Activated T-cell treated with anti-CD3 and anti-CD28 coated beads, Interleukin-2, amount 50 U/mL, for 24 hours (primary cell): ENCODE results near the gene NISCH.

Experiments
- DNase-seq: peaks from one replicate; pipeline ENCODE4 v3.0.0-alpha.2; 2020
- H3K27ac Mint-ChIP-seq: 2 replicates; pipeline ENCODE4 v1.8.0; 2020; ENCODE audit warnings: mild to moderate bottlenecking, mixed read lengths
- H3K27me3 Mint-ChIP-seq: 2 replicates; pipeline ENCODE4 v1.8.0; 2020; ENCODE audit warnings: mixed read lengths
- H3K36me3 Mint-ChIP-seq: 2 replicates; pipeline ENCODE4 v1.8.0; 2020; ENCODE audit warnings: low read depth, mixed read lengths
- H3K4me1 Mint-ChIP-seq: 2 replicates; pipeline ENCODE4 v1.8.0; 2020; ENCODE audit warnings: low read depth, mixed read lengths
- H3K4me3 Mint-ChIP-seq: 2 replicates; pipeline ENCODE4 v1.8.0; 2020; ENCODE audit warnings: mild to moderate bottlenecking, moderate library complexity, mixed read lengths
- H3K9me3 Mint-ChIP-seq: 2 replicates; pipeline ENCODE4 v1.8.0; 2020; ENCODE audit warnings: mixed read lengths

Gene NISCH

GRCh38 chr3:52468336-52468735, 12.9 kb downstream of the NISCH start:
- DNase-seq, result no peak
- Mint-ChIP-seq H3K27me3 (no peaks in the 10 kb centered on the region), H3K27ac (peak overlapping the region; percentile 30), H3K36me3 (peaks cover 81% of the 10 kb centered on the region), H3K4me3 (no peak overlapping the region), H3K4me1 (peaks cover 6% of the 10 kb centered on the region), H3K9me3 (no peaks in the 10 kb centered on the region)

DNA sequence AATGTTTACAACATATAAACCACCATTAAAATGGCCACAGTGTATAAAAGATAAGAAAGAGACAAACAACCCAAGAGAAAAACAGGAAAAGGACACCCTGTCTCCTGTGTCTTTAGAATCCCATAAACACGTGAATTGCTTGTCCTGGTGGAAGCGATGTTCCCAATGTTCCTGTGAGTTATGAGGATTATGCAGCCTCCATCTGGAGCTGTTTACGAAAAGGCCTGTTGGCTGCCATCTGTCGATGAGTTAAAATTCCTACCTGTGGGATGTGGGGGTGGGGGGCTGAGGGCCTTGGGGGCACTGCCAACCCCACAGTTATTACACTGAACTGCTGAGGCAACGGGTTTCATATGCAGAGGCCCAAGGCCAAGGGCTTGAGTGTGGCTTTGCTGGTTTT, 13.6 kb downstream of the NISCH start:
- no peaks in the 10 kb centered on the region for H3K27me3 Mint-ChIP-seq
- H3K4me1 Mint-ChIP-seq, result peaks cover 5% of the 10 kb centered on the region
- H3K9me3 Mint-ChIP-seq, result no peaks in the 10 kb centered on the region
- DNase-seq, result no peak
- peaks cover 85% of the 10 kb centered on the region for H3K36me3 Mint-ChIP-seq
- H3K4me3 Mint-ChIP-seq, result no peak overlapping the region
- no peak overlapping the region for H3K27ac Mint-ChIP-seq

DNA sequence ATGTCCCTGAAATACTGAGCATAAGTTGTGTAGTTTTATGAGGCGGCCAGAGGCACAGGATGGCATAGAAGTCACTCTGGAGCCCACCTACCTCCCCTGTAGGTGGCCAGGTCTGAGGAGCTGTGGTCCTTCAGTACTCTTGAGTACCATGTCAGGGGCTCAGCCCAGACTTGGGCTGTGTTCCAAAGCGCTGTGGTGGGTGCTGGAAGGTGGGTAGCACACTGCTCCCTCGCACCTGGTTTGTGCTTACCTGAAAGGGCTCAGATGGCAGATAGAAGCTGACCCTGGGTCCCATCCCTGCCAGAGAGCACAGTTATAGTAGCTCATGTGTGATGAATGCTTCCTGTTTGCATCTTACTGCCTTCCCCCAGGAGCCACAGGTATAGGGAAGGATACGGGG, 15.5 kb downstream of the NISCH start:
- no peaks in the 10 kb centered on the region for H3K27me3 Mint-ChIP-seq
- peaks cover 1% of the 10 kb centered on the region for H3K4me1 Mint-ChIP-seq
- peak overlapping the region; percentile 18 for H3K27ac Mint-ChIP-seq
- H3K4me3 Mint-ChIP-seq, result no peak overlapping the region
- H3K9me3 Mint-ChIP-seq, result no peaks in the 10 kb centered on the region
- no peak for DNase-seq
- H3K36me3 Mint-ChIP-seq, result peaks cover 86% of the 10 kb centered on the region

DNA sequence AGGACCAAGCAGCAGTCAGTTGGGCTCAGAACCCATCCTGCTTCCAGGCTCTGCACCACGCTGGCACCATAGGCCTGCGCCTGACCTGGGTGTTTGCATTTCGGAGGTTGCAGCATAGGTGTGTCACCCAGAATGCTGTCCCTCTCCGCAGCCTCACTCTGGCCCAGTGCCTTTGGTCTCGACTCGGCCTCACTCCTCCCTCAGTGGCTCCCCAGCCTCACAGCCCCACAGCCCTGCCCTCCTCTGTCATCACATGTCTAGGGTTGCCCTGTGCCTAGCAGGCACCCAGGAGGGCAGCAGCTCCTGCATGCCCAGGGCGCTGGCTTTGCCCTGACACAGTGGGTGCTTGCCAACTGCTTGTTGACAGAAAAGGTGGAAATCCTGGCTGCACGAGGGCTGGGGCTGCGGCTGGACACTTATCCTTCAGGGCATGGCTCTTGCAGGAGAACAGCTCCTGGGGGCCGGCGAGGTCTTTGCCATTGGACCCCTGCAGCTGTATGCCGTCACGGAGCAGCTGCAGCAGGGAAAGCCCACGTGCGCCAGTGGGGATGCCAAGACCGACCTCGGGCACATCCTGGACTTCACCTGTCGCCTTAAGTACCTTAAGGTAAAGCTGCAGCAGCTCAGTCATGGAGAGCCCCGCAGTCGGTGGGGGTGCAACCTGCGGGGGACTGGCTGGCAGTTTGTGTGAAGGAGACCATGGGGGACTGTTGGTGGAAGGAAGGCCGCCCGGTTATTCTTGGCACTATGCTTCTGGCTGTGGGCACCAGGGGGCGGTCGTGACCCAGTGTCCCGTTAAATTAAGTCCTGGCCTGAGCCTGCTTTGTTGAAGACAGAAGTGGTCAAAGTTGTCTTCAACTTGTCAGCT, 16.2 kb downstream of the NISCH start:
- no peak overlapping the region for H3K27ac Mint-ChIP-seq
- no peaks in the 10 kb centered on the region for H3K4me1 Mint-ChIP-seq
- H3K4me3 Mint-ChIP-seq, result no peak overlapping the region
- peak; percentile 56 for DNase-seq
- no peaks in the 10 kb centered on the region for H3K9me3 Mint-ChIP-seq
- H3K36me3 Mint-ChIP-seq, result peaks cover 88% of the 10 kb centered on the region
- no peaks in the 10 kb centered on the region for H3K27me3 Mint-ChIP-seq

DNA sequence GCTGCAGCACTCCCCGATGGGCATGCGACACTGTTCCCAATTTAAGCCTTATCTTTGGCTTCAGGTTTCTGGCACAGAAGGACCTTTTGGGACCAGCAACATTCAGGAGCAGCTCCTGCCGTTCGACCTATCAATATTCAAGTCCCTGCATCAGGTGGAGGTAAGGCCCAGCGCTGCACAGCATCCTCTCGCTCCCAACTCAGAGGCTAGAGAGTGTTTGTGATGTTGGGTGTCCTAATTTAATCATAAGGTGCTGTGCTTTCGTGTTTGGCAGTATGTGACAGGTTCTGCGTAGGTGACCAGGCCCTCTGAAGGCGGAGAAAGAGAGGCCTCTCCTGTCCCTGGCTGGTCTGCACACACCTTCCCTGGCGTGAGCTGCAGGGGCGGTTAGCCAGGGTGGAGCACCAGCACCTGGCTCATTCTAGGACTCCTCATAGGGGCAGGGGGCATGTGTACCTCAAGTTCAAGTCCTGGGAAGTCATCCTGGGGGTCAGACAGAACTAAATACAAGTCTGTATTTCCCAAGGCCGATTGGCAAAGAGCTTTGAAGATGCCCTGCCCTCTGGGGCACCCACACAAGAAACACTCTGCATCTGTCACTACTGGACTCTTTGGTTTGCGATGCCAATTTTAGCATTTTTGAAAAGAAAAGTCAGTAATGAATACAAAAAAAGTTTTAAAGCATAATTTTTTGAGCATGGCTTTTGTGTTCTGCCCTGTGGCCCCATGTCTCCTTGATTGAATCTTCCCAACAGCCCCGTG, 17.0 kb downstream of the NISCH start:
- no peaks in the 10 kb centered on the region for H3K9me3 Mint-ChIP-seq
- no peak overlapping the region for H3K27ac Mint-ChIP-seq
- H3K27me3 Mint-ChIP-seq, result no peaks in the 10 kb centered on the region
- no peak overlapping the region for H3K4me3 Mint-ChIP-seq
- H3K4me1 Mint-ChIP-seq, result no peaks in the 10 kb centered on the region
- H3K36me3 Mint-ChIP-seq, result peaks cover 88% of the 10 kb centered on the region
- no peak for DNase-seq

DNA sequence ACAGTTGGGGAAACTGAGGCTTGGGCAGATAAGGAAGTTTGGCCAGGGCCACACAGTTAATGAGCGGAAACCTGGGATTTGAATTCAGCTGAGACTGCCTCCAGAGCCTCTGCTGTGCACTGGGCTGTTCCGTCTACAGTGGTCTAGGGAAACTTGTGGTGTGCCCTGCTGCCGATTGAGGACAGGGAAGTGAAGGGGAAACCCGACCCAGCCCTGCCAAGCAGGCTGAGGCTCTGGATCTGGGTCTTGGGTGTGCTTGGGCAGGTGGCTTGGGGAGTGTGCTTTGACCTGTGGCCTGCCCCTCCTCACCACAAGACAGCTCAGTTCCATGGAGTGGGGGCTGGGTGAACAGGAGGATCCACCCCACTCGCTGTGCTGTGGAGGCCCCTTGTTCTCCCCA, 17.6 kb downstream of the NISCH start:
- no peak for DNase-seq
- Mint-ChIP-seq H3K4me1 (no peaks in the 10 kb centered on the region), H3K4me3 (no peak overlapping the region), H3K27me3 (no peaks in the 10 kb centered on the region), H3K27ac (peak overlapping the region; percentile 5), H3K9me3 (no peaks in the 10 kb centered on the region), H3K36me3 (peaks cover 91% of the 10 kb centered on the region)

- peaks cover 97% of the 10 kb centered on the region for H3K36me3 Mint-ChIP-seq
- no peaks in the 10 kb centered on the region for H3K4me1 Mint-ChIP-seq
- no peaks in the 10 kb centered on the region for H3K9me3 Mint-ChIP-seq
- no peak overlapping the region for H3K4me3 Mint-ChIP-seq
- no peaks in the 10 kb centered on the region for H3K27me3 Mint-ChIP-seq
- DNase-seq, result no peak
- H3K27ac Mint-ChIP-seq, result peak overlapping the region; percentile 14
These were observed 21.8 kb downstream of the NISCH start for GRCh38 chr3:52477076-52477795.

DNA sequence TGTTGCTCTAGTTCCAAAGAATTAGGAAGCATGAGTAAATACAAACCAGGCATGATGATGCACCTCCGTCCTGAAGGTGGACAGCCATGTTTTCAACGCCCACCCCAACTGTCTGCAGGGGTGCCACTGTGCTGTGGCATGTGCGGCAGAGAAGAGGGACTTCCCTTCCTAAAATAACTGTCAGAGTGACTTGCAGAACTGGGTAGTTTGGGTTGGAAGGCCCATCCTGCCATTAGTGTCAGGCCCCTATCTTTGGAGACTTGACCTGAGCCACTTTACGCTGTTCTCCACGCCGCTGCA, 22.3 kb downstream of the NISCH start:
- no peaks in the 10 kb centered on the region for H3K27me3 Mint-ChIP-seq
- H3K9me3 Mint-ChIP-seq, result no peaks in the 10 kb centered on the region
- H3K27ac Mint-ChIP-seq, result no peak overlapping the region
- DNase-seq, result no peak
- no peak overlapping the region for H3K4me3 Mint-ChIP-seq
- H3K4me1 Mint-ChIP-seq, result no peaks in the 10 kb centered on the region
- H3K36me3 Mint-ChIP-seq, result peaks cover 97% of the 10 kb centered on the region

- Mint-ChIP-seq H3K9me3 (no peaks in the 10 kb centered on the region), H3K4me1 (no peaks in the 10 kb centered on the region), H3K27ac (no peak overlapping the region), H3K27me3 (no peaks in the 10 kb centered on the region), H3K4me3 (no peak overlapping the region), H3K36me3 (peaks cover 97% of the 10 kb centered on the region)
- DNase-seq, result no peak
These were observed 23.9 kb downstream of the NISCH start for GRCh38 chr3:52479037-52479876.

GRCh38 chr3:52479877-52480575, 24.6 kb downstream of the NISCH start:
- H3K36me3 Mint-ChIP-seq, result peaks cover 98% of the 10 kb centered on the region
- no peak for DNase-seq
- no peaks in the 10 kb centered on the region for H3K27me3 Mint-ChIP-seq
- H3K27ac Mint-ChIP-seq, result peak overlapping the region; percentile 50
- no peaks in the 10 kb centered on the region for H3K9me3 Mint-ChIP-seq
- no peaks in the 10 kb centered on the region for H3K4me1 Mint-ChIP-seq
- H3K4me3 Mint-ChIP-seq, result no peak overlapping the region

DNA sequence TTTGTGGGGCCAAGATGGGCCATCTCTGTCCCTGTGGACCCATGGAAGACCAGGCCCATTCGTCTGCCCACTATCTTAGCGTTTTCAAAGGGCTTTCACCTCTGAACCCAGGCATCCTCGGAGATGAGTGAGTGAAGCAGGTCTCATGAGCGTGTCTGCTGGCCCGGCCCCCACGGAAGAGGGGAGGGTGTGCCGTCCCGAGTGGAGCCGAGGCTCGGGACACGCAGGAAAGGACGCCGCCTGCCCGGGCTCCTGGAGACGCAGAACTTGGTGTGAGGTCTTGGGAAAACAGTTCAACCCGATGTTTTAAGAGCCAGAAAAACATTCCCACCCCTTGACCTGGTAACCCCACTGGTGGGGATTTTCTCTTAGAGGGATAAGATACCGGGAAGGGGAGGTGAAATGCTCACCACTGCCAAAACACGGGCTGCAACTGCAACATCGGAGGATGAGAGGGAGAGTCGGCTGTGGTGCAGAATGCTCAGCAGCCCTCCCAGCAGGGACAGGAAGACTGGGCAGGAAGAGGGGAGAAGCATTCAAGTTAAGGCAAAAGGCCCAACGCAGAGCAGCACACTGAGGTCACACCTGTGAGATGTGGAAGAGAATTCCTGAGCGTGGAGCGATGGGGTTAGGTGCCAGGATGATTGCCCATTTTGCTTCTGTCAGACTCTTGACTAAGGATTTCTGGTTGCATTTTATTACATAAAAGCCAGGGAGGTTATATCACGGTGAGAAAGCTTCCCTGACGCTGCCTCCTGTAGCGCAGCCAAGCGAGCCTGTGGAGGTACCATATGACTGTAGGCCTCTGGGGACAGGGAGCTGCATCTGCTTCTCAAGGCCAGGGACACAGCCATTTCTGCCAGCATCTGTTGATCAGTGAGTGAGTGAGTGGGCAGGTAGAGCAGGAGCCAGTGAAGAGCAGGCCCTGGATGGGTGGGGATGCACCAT, 25.6 kb downstream of the NISCH start:
- no peak for DNase-seq
- Mint-ChIP-seq H3K27ac (peak overlapping the region; percentile 19), H3K9me3 (no peaks in the 10 kb centered on the region), H3K4me1 (no peaks in the 10 kb centered on the region), H3K4me3 (no peak overlapping the region), H3K36me3 (peaks cover 99% of the 10 kb centered on the region), H3K27me3 (no peaks in the 10 kb centered on the region)

DNA sequence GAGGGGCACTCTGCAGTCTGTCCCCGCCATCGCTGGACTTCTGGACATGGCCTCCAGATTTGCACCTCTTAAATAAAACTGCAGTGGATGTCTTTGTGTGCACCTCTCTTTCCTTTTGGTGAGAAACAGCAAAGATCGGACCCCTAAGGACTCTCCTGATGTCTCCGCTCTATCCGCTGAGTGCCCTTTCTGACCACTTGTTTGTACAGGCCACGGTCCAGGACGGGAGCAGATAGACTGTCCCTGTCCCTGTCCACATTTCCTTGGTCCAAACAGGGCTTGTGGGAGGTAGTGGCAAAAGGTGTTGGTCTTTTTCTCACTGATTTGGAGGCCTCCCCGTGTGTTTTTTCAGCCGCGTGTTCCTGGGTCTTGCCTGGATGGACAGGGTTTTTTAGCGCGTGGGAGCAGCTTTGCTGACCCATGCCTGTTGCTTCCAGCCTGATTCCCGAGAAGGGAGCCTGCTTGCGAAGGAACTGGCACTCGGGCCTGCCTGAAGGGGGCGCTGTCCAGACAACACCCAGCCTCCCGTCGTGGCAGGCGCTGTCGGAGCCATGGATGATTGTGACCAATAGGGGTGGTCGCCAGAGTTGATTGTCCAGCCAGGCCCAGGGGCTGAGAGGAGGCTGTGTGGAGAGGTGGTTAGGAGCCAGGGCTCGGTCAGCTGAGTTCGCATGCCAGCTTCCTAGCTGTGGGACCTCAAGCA, 26.6 kb downstream of the NISCH start:
- no peaks in the 10 kb centered on the region for H3K9me3 Mint-ChIP-seq
- no peak overlapping the region for H3K4me3 Mint-ChIP-seq
- H3K27ac Mint-ChIP-seq, result no peak overlapping the region
- H3K36me3 Mint-ChIP-seq, result peaks cover 100% of the 10 kb centered on the region
- DNase-seq, result no peak
- H3K27me3 Mint-ChIP-seq, result no peaks in the 10 kb centered on the region
- H3K4me1 Mint-ChIP-seq, result no peaks in the 10 kb centered on the region
